HepG2 (cell line): ENCODE results near the gene SH3BP2. TPM values are rescaled to one million over a fixed set of nuclear protein-coding genes. Genes with fewer than 3 reads are reported as not detected.
A peak's percentile ranks its signal among the peaks of the same experiment; 100 is the strongest.

Source experiments
- ARHGAP35 ChIP-seq: sonication (generic); formaldehyde crosslinking; IDR thresholded peaks from 2 replicates; pipeline ENCODE4 v1.9.0; 2022; ENCODE audit warnings: mild to moderate bottlenecking, inconsistent platforms, moderate library complexity, missing genetic modification reagents, borderline replicate concordance
- CBX5 ChIP-seq: sonication (generic); formaldehyde crosslinking; IDR thresholded peaks from 2 replicates; pipeline ENCODE4 v1.4.0; 2020; ENCODE audit warnings: missing genetic modification reagents, borderline replicate concordance
- CEBPZ ChIP-seq: IDR thresholded peaks from 2 replicates; pipeline ENCODE4 v1.6.1; 2012; ENCODE audit warnings: low read length, improper control_type of control experiment
- ERF ChIP-seq: IDR thresholded peaks from 2 replicates; pipeline ENCODE4 v1.6.1; 2018; ENCODE audit warnings: missing biosample characterization, missing genetic modification reagents
- GATAD1 ChIP-seq: IDR thresholded peaks from 2 replicates; pipeline ENCODE4 v1.6.1; 2016; ENCODE audit warnings: missing genetic modification reagents, missing compliant biosample characterization
- HDAC2 ChIP-seq: sonication (generic); formaldehyde crosslinking; IDR thresholded peaks from 2 replicates; pipeline ENCODE4 v1.4.0; 2020; ENCODE audit warnings: missing genetic modification reagents
- KDM3A ChIP-seq: IDR thresholded peaks from 2 replicates; pipeline ENCODE4 v1.6.1; 2018; ENCODE audit warnings: low read depth, missing compliant biosample characterization
- KMT2A ChIP-seq: sonication (generic); formaldehyde crosslinking; IDR thresholded peaks from 2 replicates; pipeline ENCODE4 v1.4.0; 2020; ENCODE audit warnings: missing genetic modification reagents
- NBN ChIP-seq: fragments of 450-650 bp; conservative IDR thresholded peaks from 2 replicates; pipeline ENCODE4 v1.6.1; 2017
- NFE2L1 ChIP-seq: sonication (generic); formaldehyde crosslinking; IDR thresholded peaks from 2 replicates; pipeline ENCODE4 v1.4.0; 2020; ENCODE audit warnings: missing genetic modification reagents, mild to moderate bottlenecking, borderline replicate concordance
- NR2C2 ChIP-seq: sonication (generic); formaldehyde crosslinking; IDR thresholded peaks from 2 replicates; pipeline ENCODE4 v1.4.0; 2020; ENCODE audit warnings: missing genetic modification reagents, mild to moderate bottlenecking, moderate library complexity, borderline replicate concordance
- NR2F1 ChIP-seq, 2 experiments: fragments of 450-650 bp in 1 of 2; formaldehyde crosslinking in 1 of 2; IDR thresholded peaks; 2 replicates each; pipeline versions ENCODE4 v1.5.0 to v1.6.1; 2016 to 2020; ENCODE audit warnings: mild to moderate bottlenecking in 1 of 2, missing compliant biosample characterization in 1 of 2, missing genetic modification reagents in 1 of 2, moderate library complexity in 1 of 2
- PAX8 ChIP-seq: sonication (generic); formaldehyde crosslinking; IDR thresholded peaks from 2 replicates; pipeline ENCODE4 v1.8.0; 2022; ENCODE audit warnings: mild to moderate bottlenecking, missing genetic modification reagents, borderline replicate concordance
- RNF2 ChIP-seq: fragments of 450-650 bp; conservative IDR thresholded peaks from 2 replicates; pipeline ENCODE4 v1.6.1; 2016; ENCODE audit warnings: low read depth
- SIN3A ChIP-seq: IDR thresholded peaks from 2 replicates; pipeline ENCODE4 v1.6.1; 2011; ENCODE audit warnings: low read depth, mild to moderate bottlenecking, control low read depth, low read length, borderline replicate concordance
- SIX1 ChIP-seq: sonication (generic); formaldehyde crosslinking; IDR thresholded peaks from 2 replicates; pipeline ENCODE4 v1.4.0; 2020; ENCODE audit warnings: missing genetic modification reagents, borderline replicate concordance
- TBX2 ChIP-seq: sonication (generic); formaldehyde crosslinking; IDR thresholded peaks from 2 replicates; pipeline ENCODE4 v1.5.0; 2020; ENCODE audit warnings: missing genetic modification reagents, mild to moderate bottlenecking, borderline replicate concordance
- ZBTB7B ChIP-seq: sonication (generic); formaldehyde crosslinking; IDR thresholded peaks from 2 replicates; pipeline ENCODE4 v1.4.0; 2020; ENCODE audit warnings: missing genetic modification reagents
- ZNF160 ChIP-seq: sonication (generic); formaldehyde crosslinking; IDR thresholded peaks from 2 replicates; pipeline ENCODE4 v1.8.0; 2022; ENCODE audit warnings: mild to moderate bottlenecking, inconsistent platforms, missing genetic modification reagents
- ZNF230 ChIP-seq: sonication (generic); formaldehyde crosslinking; IDR thresholded peaks from 2 replicates; pipeline ENCODE4 v1.4.0; 2020; ENCODE audit warnings: mild to moderate bottlenecking, missing genetic modification reagents
- ZNF280D ChIP-seq: sonication (generic); formaldehyde crosslinking; IDR thresholded peaks from 2 replicates; pipeline ENCODE4 v1.5.1; 2020; ENCODE audit warnings: mild to moderate bottlenecking, missing genetic modification reagents
- ZNF337 ChIP-seq: sonication (generic); formaldehyde crosslinking; IDR thresholded peaks from 2 replicates; pipeline ENCODE4 v1.5.1; 2020; ENCODE audit warnings: missing genetic modification reagents, low read depth, mild to moderate bottlenecking, borderline replicate concordance
- ZNF468 ChIP-seq: sonication (generic); formaldehyde crosslinking; IDR thresholded peaks from 2 replicates; pipeline ENCODE4 v1.8.0; 2022; ENCODE audit warnings: mild to moderate bottlenecking, moderate library complexity, missing genetic modification reagents
- ZNF564 ChIP-seq: sonication (generic); formaldehyde crosslinking; IDR thresholded peaks from 2 replicates; pipeline ENCODE4 v1.8.1; 2023; ENCODE audit warnings: mild to moderate bottlenecking, missing genetic modification reagents
- ZNF737 ChIP-seq: sonication (generic); formaldehyde crosslinking; IDR thresholded peaks from 2 replicates; pipeline ENCODE4 v1.5.0; 2020; ENCODE audit warnings: missing genetic modification reagents, mild to moderate bottlenecking, borderline replicate concordance
- polyA plus RNA-seq, 8 experiments: library from polyadenylated mRNA; depleted of rRNA in 3 of 8; stranded (reverse) in 7 of 8; unstranded in 1 of 8; fragments of >200 nt; fragmentation: Illumina TruSeq in 4 of 8; extraction: Trizol in 4 of 8; gene quantifications; 2 replicates each; pipeline versions ENCODE4 v1.2.1 to v1.2.3, GENCODE V29; 2011 to 2016; ENCODE audit warnings: low read depth in 4 of 8, missing spikeins in 1 of 8, mixed read lengths in 1 of 8; ENCODE audit not compliant: insufficient read depth in 1 of 8
- total RNA-seq, 5 experiments: library from RNA; depleted of rRNA; stranded (reverse); fragments of >200 nt; fragmentation: Illumina TruSeq; extraction: Trizol; gene quantifications; 2 replicates each; pipeline ENCODE4 v1.2.3, GENCODE V29; 2016; ENCODE audit warnings: low read depth in 1 of 5

Gene SH3BP2
- total and polyA plus RNA-seq, 2 of the 13 experiments (the other 11 are each of a cell fraction or from before 2014, with no cell fraction given): 16.9 to 34.5 TPM

GRCh38 chr4:2855584-2855983, 62.7 kb downstream of the SH3BP2 start (continued):
- no peak for TF ChIP-seq CEBPZ
- TF ChIP-seq NR2C2 (CRISPR knock-in tag): no peak; the same call in 1 of the 2 replicates
- no peak for TF ChIP-seq ZNF280D (CRISPR knock-in tag)
- TF ChIP-seq TBX2 (CRISPR knock-in tag): no peak
- no peak for TF ChIP-seq GATAD1 (CRISPR knock-in tag)
- TF ChIP-seq NBN: no peak
- TF ChIP-seq ZNF564 (CRISPR knock-in tag): no peak
- TF ChIP-seq ARHGAP35 (CRISPR knock-in tag): no peak
- peak; percentile 58; the same call in 1 of the 2 replicates for TF ChIP-seq ZBTB7B
- no peak for TF ChIP-seq NFE2L1
- TF ChIP-seq SIX1 (CRISPR knock-in tag): no peak
- no peak for TF ChIP-seq SIN3A
- no peak for TF ChIP-seq CBX5 (CRISPR knock-in tag)
- TF ChIP-seq HDAC2: peak; percentile 72; the same call in 1 of the 2 replicates
- peak; percentile 60; the same call in 1 of the 2 replicates for TF ChIP-seq ERF (CRISPR knock-in tag)
- peak; percentile 61; the same call in 1 of the 2 replicates for TF ChIP-seq KMT2A (CRISPR knock-in tag)
- TF ChIP-seq NR2F1 (CRISPR knock-in tag; IDR thresholded peaks at IDR 0.05): peak; percentile 77 to 82; a peak in 3 of 4 replicates
- no peak for TF ChIP-seq ZNF337 (CRISPR knock-in tag)
- no peak for TF ChIP-seq PAX8 (CRISPR knock-in tag)
- no peak for TF ChIP-seq ZNF737 (CRISPR knock-in tag)
- TF ChIP-seq KDM3A (CRISPR knock-in tag): 0 out of 2 replicates have a peak, but pooled peaks have one; percentile 29
- no peak for TF ChIP-seq RNF2
- no peak for TF ChIP-seq ZNF160 (CRISPR knock-in tag)
- no peak for TF ChIP-seq ZNF468 (CRISPR knock-in tag)
- TF ChIP-seq ZNF230 (CRISPR knock-in tag): no peak
